Measurements from ENCODE around the gene GUCD1. TPM values are rescaled to one million over a fixed set of nuclear protein-coding genes. Genes with fewer than 3 reads are reported as not detected.

GUCD1 gene
- total and polyA plus RNA-seq, 10 of the 15 experiments (the other 5 are each of a cell fraction or from before 2014, with no cell fraction given), result 56.0 to 177 (median 88.2) TPM

DNA sequence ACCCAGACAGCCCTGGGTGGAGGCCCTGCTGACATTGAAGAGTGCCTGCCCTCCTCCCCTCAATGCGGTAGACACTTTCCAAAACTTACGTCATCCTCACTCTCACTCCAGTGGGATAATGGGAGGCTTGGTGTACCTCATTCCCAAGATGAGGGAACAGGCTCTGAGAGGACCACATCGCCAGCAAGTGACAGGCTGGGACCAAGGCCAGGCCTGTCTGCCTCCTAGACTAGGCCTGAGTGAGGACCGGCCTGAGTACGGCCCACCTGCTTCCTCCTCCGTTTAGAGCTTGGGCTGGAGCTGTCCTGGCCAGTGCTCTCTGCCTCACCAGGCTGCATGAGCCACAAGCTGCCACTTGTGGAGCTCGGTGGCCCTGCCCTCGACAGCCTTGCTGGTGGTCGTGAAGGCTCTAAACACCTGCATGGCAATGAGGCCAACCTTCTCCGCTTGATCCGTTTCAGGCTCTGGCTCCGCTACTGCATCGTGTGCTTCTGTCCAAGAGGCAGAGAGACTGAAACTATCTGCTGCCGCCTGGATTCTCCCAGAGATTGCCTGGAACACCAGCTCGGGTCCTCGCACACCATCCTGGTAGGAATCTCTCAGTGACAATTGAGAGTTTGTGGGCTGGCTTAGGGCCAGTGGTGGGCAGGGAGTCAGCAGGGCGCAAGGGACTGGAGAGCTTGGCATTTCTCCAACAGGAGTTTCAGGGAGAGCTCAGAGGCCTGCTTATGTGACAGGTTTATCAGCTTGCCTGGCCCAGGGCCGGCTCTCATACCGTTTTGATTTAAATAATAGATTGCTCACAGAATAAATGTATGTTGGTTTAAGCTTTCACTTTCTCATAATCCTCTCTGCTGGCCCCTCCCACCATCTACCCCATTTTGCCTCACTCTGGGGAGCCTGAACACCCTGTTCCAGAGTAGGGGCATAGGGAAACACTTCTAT is 28.6 kb upstream of the GUCD1 start:
- no peaks in the 10 kb centered on the region for H3K4me1 ChIP-seq (ENCODE audit: control insufficient read depth, insufficient read depth, low read length)
- TF ChIP-seq CREB1 (IDR thresholded peaks at IDR 0.05; ENCODE audit: low read depth) (no peak), JUND (IDR thresholded peaks at IDR 0.05; ENCODE audit: low read depth, low read length) (no peak), NFXL1 (IDR thresholded peaks at IDR 0.05; ENCODE audit: borderline replicate concordance) (no peak)
- in situ Hi-C loops (cut with MboI), result no loop called here
- H2AFZ ChIP-seq (ENCODE audit: control insufficient read depth, low read depth, low read length), result no peak overlapping the region; the same call in 1 of the 2 replicates
- no peak for DNase-seq (ENCODE audit: low read depth, low spot score)
- H3K27me3 ChIP-seq (replicated peaks in 1 of 2; ENCODE audit: control insufficient read depth in 2 of 2, insufficient read depth in 2 of 2, low read length in 1 of 2), result no peaks in the 10 kb centered on the region
- no peak; the same call in 2 of the 3 replicates for ATAC-seq
- no peaks in the 10 kb centered on the region for H3K79me2 ChIP-seq (ENCODE audit: control insufficient read depth, insufficient read depth, low read length)
- ChIA-PET POLR2A (interaction anchor here (0.6 kb wide), 1 partner anchor 19 kb away, joined by 4 read pairs; no protein-coding TSS in a partner anchor), SMC1A (ENCODE audit: uncharacterized antibody, unreplicated experiment) (no interaction called here), RAD21 (ENCODE audit: unreplicated experiment) (interaction anchor here (1.3 kb wide), 1 partner anchor 28 kb away, joined by 3 read pairs; the partner anchor contains the start of gene SNRPD3), CTCF (no interaction called here)
- H3K4me3 ChIP-seq, result no peak overlapping the region
- FAIRE-seq, result no peak
- H3K9me3 ChIP-seq (replicated peaks; ENCODE audit: control insufficient read depth, insufficient read depth, low read length), result no peaks in the 10 kb centered on the region
- no peaks in the 10 kb centered on the region for H4K20me1 ChIP-seq (ENCODE audit: control insufficient read depth, insufficient read depth)
- no peak overlapping the region for H3K9ac ChIP-seq (ENCODE audit: control insufficient read depth, insufficient read depth, low read length)
- H3K36me3 ChIP-seq (ENCODE audit: control insufficient read depth in 2 of 2, insufficient read depth in 2 of 2, low read length in 1 of 2), result no peaks in the 10 kb centered on the region
- no TSS peak for BruUV-seq (replicated peaks)
- H3K4me2 ChIP-seq (ENCODE audit: control insufficient read depth, insufficient read depth), result no peak overlapping the region
- intact Hi-C loops (cut with micrococcal nuclease; ENCODE audit: unreplicated experiment), result no loop called here
- 73% methylated on average over 19 of the region's 19 CpGs for WGBS (ENCODE audit: insufficient coverage, insufficient replicate concordance, low lambda C conversion rate, missing lambda C conversion rate)
- H3K27ac ChIP-seq (ENCODE audit: control insufficient read depth, insufficient read depth), result no peak overlapping the region

DNA sequence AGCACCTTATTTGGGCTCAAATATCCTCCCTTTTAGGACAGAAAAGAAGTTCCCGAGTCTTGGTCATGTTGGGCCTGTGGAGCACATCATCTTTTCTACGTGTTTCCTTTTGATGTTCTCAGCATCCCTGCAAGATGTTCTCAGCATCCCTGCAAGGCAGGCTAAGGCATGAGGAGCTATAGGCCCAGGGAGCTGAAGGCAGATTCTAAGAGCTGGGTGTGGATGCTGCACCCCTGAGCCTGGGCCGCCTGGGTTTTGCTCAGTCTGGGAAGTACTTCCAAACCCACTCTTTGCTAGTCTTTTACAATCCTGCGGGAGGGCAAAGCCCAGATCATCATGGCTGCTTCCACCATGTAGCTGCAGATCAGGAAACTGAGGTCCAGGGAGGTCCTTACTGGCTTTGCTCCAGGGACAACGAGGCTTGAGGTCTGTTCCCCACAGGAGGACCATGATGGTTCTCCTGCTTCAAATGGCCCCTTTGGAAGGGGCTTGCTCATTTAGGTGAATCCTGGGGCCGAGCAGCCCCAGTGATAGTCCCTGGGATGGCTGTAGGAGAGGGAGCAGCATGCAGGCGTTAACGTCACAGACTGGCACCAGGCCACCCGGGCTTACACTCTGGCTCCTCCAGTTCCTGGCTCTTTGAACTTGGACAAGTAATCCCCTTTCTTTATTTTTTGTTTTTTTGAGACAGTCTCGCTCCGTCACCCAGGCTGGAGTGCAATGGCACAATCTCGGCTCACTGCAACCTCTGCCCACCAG is 27.3 kb upstream of the GUCD1 start:
- H3K4me1 ChIP-seq (ENCODE audit: control insufficient read depth, insufficient read depth, low read length), result no peaks in the 10 kb centered on the region
- no peak overlapping the region for H3K4me3 ChIP-seq
- no TSS peak for BruUV-seq (replicated peaks)
- no peaks in the 10 kb centered on the region for H3K27me3 ChIP-seq (replicated peaks in 1 of 2; ENCODE audit: control insufficient read depth in 2 of 2, insufficient read depth in 2 of 2, low read length in 1 of 2)
- no peak for DNase-seq (ENCODE audit: low read depth, low spot score)
- no peak overlapping the region for H3K9ac ChIP-seq (ENCODE audit: control insufficient read depth, insufficient read depth, low read length)
- ChIA-PET SMC1A (ENCODE audit: uncharacterized antibody, unreplicated experiment) (no interaction called here), POLR2A (interaction anchor here (0.6 kb wide), 1 partner anchor 176 kb away, joined by 4 read pairs; no protein-coding TSS in a partner anchor), RAD21 (ENCODE audit: unreplicated experiment) (interaction anchor here (0.6 to 0.8 kb wide), 2 partner anchors 11 kb away, joined by 3 read pairs; no protein-coding TSS in a partner anchor), CTCF (no interaction called here)
- no peaks in the 10 kb centered on the region for H3K9me3 ChIP-seq (replicated peaks; ENCODE audit: control insufficient read depth, insufficient read depth, low read length)
- no peaks in the 10 kb centered on the region for H3K36me3 ChIP-seq (ENCODE audit: control insufficient read depth in 2 of 2, insufficient read depth in 2 of 2, low read length in 1 of 2)
- in situ Hi-C loops (cut with MboI) (no loop called here), intact Hi-C loops (cut with micrococcal nuclease; ENCODE audit: unreplicated experiment) (no loop called here)
- 83% methylated on average over 12 of the region's 12 CpGs for WGBS (ENCODE audit: insufficient coverage, insufficient replicate concordance, low lambda C conversion rate, missing lambda C conversion rate)
- H3K79me2 ChIP-seq (ENCODE audit: control insufficient read depth, insufficient read depth, low read length), result no peaks in the 10 kb centered on the region
- no peak for TF ChIP-seq KLF5 (IDR thresholded peaks at IDR 0.05; ENCODE audit: partially characterized antibody)
- TF ChIP-seq, protein P1, sequence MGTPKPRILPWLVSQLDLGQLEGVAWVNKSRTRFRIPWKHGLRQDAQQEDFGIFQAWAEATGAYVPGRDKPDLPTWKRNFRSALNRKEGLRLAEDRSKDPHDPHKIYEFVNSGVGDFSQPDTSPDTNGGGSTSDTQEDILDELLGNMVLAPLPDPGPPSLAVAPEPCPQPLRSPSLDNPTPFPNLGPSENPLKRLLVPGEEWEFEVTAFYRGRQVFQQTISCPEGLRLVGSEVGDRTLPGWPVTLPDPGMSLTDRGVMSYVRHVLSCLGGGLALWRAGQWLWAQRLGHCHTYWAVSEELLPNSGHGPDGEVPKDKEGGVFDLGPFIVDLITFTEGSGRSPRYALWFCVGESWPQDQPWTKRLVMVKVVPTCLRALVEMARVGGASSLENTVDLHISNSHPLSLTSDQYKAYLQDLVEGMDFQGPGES (IDR thresholded peaks at IDR 0.05), result no peak
- TF ChIP-seq POLR2AphosphoS5 (IDR thresholded peaks at IDR 0.05; ENCODE audit: low read length), result no peak
- TF ChIP-seq STAT1 (conservative IDR thresholded peaks at IDR 0.05), result no peak
- no peak for TF ChIP-seq LARP7 (IDR thresholded peaks at IDR 0.05)
- TF ChIP-seq NR2C2 (IDR thresholded peaks at IDR 0.05; ENCODE audit: borderline replicate concordance, control insufficient read depth, insufficient read length, low read depth), result no peak
- no peak for TF ChIP-seq WRNIP1 (IDR thresholded peaks at IDR 0.05; ENCODE audit: borderline replicate concordance, low read depth, low read length)
- no peak for TF ChIP-seq ESRRA (IDR thresholded peaks at IDR 0.05; ENCODE audit: low read length)
- no peak overlapping the region for H2AFZ ChIP-seq (ENCODE audit: control insufficient read depth, low read depth, low read length)
- no peak overlapping the region for H3K27ac ChIP-seq (ENCODE audit: control insufficient read depth, insufficient read depth)
- FAIRE-seq, result no peak
- H3K4me2 ChIP-seq (ENCODE audit: control insufficient read depth, insufficient read depth), result no peak overlapping the region
- no peaks in the 10 kb centered on the region for H4K20me1 ChIP-seq (ENCODE audit: control insufficient read depth, insufficient read depth)
- ATAC-seq, result no peak

Measured in GM12878 (cell line).